ENCODE measurements around the gene NUP155. TPM values are rescaled to one million over a fixed set of nuclear protein-coding genes. Genes with fewer than 3 reads are reported as not detected.
"Not testable (repeated sequence)": the region's sequence is repeated elsewhere in the genome, so short reads cannot be mapped to it uniquely, and the experiment has no call there.

Gene NUP155
- polyA plus RNA-seq, 10 donors = 14.3 to 21.9 (median 17.4) TPM

- DNase-seq = not testable (repeated sequence)
Observed at GRCh38 chr5:37296313-37296712, 74.6 kb downstream of the NUP155 start.

- no peak for DNase-seq
Observed at GRCh38 chr5:37283214-37283820, 87.6 kb downstream of the NUP155 start.

GRCh38 chr5:37275511-37275910 lies 95.4 kb downstream of the NUP155 start:
- no peak for DNase-seq

- DNase-seq = no peak
Observed at GRCh38 chr5:37272511-37272910, 98.4 kb downstream of the NUP155 start.

- not testable (repeated sequence) for DNase-seq
Observed at GRCh38 chr5:37268100-37268499, 102.8 kb downstream of the NUP155 start.

GRCh38 chr5:37255774-37256358 lies 115.0 kb downstream of the NUP155 start:
- DNase-seq = no peak

GRCh38 chr5:37254581-37254980 lies 116.3 kb downstream of the NUP155 start:
- no peak for DNase-seq

GRCh38 chr5:37251665-37252064 lies 119.2 kb downstream of the NUP155 start:
- DNase-seq = no peak

GRCh38 chr5:37249815-37250164 lies 121.1 kb downstream of the NUP155 start:
- DNase-seq = peak in 1 of 3 donors; percentile 2

GRCh38 chr5:37248970-37249814 lies 121.7 kb downstream of the NUP155 start, which contains the start of gene CPLANE1:
Gene CPLANE1, minus strand, starts transcription at chr5:37249376. Its CDS starts 1,678 bp downstream, at chr5:37247698.
- peak; percentile 83 to 95 (median 91) for DNase-seq

- DNase-seq = peak in 1 of 3 donors; percentile 5
Observed at GRCh38 chr5:37248421-37248969, 122.4 kb downstream of the NUP155 start.

GRCh38 chr5:37247496-37247895 lies 123.4 kb downstream of the NUP155 start:
- no peak for DNase-seq

GRCh38 chr5:37247036-37247435 lies 123.9 kb downstream of the NUP155 start:
- no peak for DNase-seq

Other genes with a start within 250 kb of the NUP155 start
- gene CPLANE1, start 121.7 kb downstream of the NUP155 start, polyA plus RNA-seq (ENCODE audit: insufficient read length in 10 of 10) = 10 to 100 TPM; 12.0 to 24.2 (median 18.7) TPM
- 10 to 100 TPM; 23.1 to 38.8 (median 30.1) TPM for gene WDR70, start 8.2 kb upstream of the NUP155 start, polyA plus RNA-seq (ENCODE audit: insufficient read length in 10 of 10)

Measured in muscle of back (tissue), 11 donors.